Measurements from ENCODE around the gene CDH5.

DNA sequence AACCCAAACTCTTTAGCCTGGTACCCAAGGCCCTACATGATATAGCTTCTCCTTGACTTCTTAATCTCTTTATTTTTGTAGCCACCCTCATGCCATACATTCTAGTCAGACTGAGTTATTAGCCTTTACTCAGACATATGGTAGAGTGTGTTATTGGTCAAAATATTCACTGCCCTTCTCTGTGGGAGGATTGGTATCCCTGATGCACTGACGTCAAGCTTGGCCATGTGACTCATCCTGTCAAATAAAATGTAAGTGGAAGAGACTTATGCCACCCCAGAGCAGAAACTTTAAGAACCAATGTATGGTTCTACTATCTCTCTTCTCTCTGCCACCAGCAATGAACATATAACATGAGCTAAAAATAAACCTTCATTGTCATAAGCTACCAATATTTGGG is 48.4 kb downstream of the CDH5 start:
- no peak for TF ChIP-seq POLR2A (IDR thresholded peaks at IDR 0.05; ENCODE audit: low read depth, low read length)
- TF ChIP-seq TAF1 (IDR thresholded peaks at IDR 0.05; ENCODE audit: borderline replicate concordance, low read depth, low read length): no peak
